GM18517 (cell line): ENCODE data around the gene ID2.

Experiments used
- ATAC-seq: cut with Tn5 transposase; IDR thresholded peaks from one replicate; pipeline ENCODE4 v1.9.1; 2021; ENCODE audit warnings: mild to moderate bottlenecking, moderate library complexity; ENCODE audit not compliant: unreplicated experiment

ID2 gene

GRCh38 chr2:8682719-8683667 lies 1.1 kb downstream of the ID2 start:
- ATAC-seq = no peak

DNA sequence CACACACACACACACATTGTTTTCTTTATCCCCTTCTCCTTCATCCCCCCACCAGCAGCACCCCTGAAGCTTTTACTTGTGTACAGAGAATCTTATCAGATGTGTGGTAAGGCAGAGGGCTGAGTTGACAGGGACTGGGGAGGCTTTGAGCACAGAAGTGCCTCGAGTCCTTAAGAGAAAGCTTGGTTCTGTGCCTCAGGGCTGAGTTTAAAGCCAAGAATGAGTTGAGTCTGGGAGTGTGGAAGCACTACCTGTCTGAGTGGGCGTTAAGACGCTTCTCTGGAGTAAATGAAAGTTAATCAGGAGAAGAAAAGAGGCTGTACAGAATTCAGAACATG lies 2.7 kb downstream of the ID2 start:
- no peak for ATAC-seq

DNA sequence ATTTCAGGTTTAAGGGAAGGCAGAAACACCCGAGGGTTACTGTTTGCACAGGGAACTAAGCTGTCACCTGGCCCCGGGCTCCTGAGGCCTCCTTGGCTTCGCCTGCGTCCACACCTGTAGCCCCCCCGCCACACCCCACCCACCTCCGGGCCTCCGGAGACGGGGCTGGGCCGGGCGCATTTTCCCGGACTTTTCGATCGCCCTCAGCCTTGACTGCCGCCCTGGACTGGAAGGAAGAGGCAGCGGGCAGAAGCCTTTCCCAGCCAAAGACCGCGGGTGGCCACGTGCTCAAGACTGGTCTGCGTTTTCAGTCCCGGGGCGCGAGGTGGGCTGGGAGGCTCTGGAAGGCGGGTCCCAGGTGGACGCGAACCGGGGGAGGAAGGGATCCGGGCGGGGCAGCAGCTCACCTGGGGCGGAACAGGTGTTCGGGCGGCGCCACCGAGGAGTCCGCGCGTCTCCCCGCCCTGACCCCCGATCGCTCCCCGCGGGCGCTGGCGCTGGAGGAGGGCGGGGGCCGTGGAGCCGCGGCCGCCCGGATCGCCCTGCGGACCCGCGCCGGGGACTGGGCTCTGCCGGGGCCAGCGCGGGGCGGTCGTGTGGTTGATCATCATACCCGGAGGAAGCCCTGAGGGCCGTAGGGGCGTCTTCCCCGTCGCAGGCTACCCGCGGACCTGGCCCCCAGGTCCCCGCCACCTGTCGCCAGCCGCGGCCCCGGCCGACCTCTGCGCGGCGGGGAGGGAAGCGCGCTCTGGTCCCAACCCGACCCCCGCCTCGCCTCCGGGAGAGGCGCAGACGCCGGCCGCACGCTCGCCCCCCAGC lies 3.2 kb downstream of the ID2 start:
- no peak for ATAC-seq

- peak; percentile 26 for ATAC-seq
Observed at GRCh38 chr2:8685697-8686358, 4.0 kb downstream of the ID2 start.

DNA sequence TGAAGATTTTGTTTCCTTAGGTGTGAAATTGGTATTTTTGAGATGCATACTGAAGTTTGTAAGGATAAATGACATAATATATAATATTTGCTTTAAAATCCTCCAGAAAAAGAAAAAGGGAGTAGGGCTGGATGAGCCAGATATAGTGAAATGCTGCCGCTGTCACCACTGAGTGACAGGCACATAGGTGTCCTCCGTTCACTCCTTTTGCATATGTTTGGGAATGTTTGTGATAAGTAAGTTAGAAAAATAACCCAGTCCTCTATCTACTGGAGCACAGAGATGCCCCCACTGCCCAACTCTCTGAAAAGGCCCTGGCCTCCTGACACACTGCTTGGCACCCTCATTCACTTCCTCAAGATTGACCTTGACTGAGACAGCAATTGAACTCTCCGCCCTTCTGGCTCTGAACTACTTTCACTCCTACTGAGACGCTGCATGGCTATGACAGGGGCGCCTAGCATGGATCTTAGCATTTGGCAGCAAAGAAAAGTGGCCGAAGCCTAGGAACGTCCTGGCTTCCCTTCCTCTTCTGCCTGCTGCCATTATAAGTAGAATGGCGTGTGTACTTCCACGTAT lies 10.1 kb downstream of the ID2 start:
- no peak for ATAC-seq

DNA sequence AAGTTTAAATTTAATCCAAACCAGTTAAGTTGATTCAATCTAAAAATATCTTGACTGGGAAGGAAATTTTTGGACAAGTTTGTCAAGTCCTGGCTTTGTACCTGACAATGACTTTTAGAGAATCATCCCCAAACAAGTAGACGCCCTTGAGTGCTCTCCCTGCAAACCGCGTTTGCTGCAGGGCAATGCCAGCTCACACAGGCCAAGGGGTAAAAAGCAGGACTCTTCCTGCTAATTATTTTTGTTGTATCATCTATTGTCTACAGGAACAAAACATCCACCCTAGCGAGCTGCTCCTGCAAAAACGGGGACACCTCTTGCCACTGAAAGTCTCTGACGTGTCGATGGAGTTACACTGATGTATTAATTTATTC lies 10.9 kb downstream of the ID2 start:
- ATAC-seq = no peak

DNA sequence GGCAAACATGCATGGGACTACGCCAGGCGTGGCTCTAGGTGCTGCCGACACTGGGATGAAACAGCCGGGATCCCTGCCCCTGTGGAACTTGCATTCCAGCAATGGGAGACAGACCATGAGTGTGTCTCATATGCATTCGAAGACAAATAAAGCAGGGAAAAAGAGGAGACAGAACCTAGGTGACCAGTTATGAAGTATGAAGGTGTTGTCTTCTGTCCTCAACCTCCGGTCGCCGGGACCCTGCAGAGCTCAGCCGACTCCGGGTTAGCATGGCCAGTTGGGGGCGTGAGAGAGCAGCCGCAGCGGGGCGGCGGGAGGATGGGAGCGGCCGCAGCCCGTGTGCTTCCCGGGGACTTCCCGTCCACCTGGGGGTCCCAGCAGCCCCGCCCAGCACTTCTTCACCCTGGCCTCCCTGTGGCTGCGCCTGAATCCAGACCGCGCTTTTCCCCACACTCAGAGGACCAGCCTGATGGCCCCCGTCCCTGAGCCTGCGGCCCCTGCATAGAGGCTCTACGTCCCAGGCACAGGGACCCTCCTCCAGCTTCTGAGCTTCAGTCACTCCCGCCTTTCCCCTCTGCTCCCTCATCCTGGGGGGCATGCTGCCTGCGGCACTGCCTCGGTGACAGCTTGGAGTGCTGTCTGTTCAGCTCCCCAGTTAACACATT lies 11.4 kb downstream of the ID2 start:
- ATAC-seq = no peak

DNA sequence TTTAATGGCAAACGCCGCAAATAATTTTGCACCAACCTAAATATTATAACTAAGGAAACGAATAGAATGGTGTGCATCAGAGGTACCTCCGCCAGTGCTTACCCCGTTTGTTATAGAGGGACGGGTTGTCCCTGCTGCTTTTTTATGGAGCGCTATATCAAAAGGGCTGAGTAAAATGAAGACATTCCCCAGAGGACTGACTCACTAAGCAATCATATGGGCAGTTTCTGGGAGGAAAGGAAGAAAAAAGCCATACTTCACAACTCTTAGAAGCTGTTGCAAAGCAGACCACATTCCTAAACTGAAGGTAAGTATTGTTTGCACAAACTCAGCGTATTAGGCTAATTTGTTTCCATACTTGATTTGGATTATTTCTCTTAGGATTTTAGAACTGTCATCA lies 12.9 kb downstream of the ID2 start:
- no peak for ATAC-seq

GRCh38 chr2:8697190-8697589 lies 15.3 kb downstream of the ID2 start:
- no peak for ATAC-seq

DNA sequence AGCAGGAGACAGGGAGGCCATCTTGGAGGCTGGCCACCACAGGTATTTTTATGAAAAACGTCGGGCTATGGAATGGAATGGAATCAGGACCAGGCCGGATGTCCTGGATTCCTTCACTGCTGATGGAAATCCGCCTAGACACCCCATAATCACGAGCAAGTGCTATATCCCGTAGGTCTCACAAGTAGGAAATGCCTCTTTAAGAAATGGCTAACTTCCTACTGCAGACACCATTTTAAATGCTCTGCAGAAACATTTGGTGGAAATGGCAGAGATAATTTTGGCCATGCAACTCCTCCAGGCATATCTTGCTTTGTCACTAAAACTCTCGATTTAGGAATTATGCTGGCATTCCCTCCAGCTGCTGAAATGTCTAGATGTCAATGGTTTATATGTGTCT lies 18.0 kb downstream of the ID2 start:
- no peak for ATAC-seq

GRCh38 chr2:8701681-8702379 lies 20.0 kb downstream of the ID2 start:
- no peak for ATAC-seq

GRCh38 chr2:8704906-8705305 lies 23.1 kb downstream of the ID2 start:
- ATAC-seq = no peak

GRCh38 chr2:8709611-8710010 lies 27.8 kb downstream of the ID2 start:
- ATAC-seq = no peak

- ATAC-seq = no peak
Observed at GRCh38 chr2:8710951-8711350, 29.1 kb downstream of the ID2 start.

GRCh38 chr2:8714283-8714682 lies 32.4 kb downstream of the ID2 start:
- ATAC-seq = no peak

DNA sequence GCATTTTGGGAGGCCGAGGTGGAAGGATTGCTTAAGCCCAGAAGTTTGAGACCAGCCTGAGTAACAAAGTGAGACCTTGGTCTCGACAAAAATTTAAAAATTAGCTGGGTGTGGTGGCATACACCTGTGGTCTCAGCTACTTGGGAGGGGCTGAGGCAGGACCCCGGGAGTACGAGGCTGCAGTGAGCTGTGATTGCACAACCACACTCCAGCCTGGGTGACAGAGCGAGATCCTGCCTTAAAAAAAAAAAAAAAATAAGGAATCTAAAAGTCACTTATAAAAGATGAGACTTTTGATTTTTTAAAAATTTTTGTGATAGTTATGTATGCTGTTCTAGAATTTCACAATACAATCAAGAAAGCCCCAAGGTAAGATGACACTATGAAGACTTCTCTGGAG lies 33.1 kb downstream of the ID2 start:
- ATAC-seq = no peak

DNA sequence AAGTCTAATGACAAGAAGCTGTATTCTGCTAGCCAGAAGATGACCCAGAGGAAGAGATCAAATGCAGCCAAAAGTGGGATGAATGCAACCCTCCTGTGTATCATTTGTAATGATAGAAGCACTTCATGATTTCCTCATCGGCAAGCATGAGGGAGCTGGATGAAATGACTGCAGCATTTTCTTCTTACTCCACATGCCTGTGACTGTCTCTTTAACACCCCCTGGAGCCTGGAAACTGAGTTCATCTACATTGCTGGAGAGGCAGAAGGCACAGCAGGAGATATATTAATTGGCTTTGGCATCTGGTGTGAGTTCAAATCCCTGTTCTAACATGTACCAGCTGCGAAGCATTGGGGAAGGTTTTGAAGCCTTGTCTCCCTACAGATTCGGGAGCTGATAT lies 37.7 kb downstream of the ID2 start:
- no peak for ATAC-seq

- no peak for ATAC-seq
Observed at GRCh38 chr2:8720741-8721140, 38.9 kb downstream of the ID2 start.

GRCh38 chr2:8721410-8721809 lies 39.6 kb downstream of the ID2 start:
- no peak for ATAC-seq

GRCh38 chr2:8722986-8723385 lies 41.1 kb downstream of the ID2 start:
- ATAC-seq = no peak
